HG03520 (cell line): ENCODE results near the gene PPP2R5C.

Source experiments
- ATAC-seq: cut with Tn5 transposase; IDR thresholded peaks from one replicate; pipeline ENCODE4 v1.9.1; 2021; ENCODE audit warnings: mild to moderate bottlenecking, moderate library complexity; ENCODE audit not compliant: unreplicated experiment

PPP2R5C gene

GRCh38 chr14:101812071-101812470 lies 50.6 kb downstream of the PPP2R5C start:
- ATAC-seq = no peak

GRCh38 chr14:101813171-101813759 lies 51.8 kb downstream of the PPP2R5C start:
- ATAC-seq = no peak

DNA sequence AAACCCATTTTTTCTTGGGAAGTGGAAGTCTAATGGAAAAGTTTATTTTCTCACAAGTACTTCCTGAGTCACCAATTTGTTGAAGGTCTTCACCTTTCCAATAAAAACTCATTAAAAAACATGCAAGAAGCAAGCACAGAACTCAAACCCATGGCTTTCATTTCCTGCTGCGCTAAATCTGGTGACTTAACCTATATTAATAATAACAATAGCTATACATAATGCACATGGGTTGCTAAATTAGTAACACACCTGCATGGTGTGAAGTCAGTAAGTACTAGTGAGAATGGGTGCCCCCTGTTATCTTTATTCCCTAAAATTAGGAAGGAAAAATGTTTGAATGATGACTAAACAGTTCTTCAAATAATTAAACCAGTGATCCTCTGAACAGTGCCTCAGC lies 52.3 kb downstream of the PPP2R5C start:
- no peak for ATAC-seq

DNA sequence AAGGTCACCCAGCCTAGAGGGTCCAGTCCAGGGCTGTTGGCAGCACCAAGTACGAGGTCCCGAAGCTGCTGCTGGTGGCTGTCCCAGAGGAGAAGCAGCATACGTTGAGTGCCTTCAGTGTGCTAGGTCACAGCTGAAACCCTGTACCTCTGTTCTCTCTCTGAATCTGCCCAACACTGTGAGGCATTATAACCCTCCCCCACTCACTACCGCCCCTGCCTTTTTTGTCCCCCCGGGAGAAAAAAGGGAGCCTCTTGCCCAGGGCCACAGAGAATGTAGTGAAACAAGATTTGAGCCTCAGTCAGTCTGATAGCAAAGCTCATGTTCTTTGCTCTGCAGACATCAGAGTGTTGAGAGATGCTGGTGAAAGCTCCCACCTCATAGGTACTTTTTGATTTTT lies 53.4 kb downstream of the PPP2R5C start:
- no peak for ATAC-seq

GRCh38 chr14:101815994-101816393 lies 54.5 kb downstream of the PPP2R5C start:
- ATAC-seq = no peak

DNA sequence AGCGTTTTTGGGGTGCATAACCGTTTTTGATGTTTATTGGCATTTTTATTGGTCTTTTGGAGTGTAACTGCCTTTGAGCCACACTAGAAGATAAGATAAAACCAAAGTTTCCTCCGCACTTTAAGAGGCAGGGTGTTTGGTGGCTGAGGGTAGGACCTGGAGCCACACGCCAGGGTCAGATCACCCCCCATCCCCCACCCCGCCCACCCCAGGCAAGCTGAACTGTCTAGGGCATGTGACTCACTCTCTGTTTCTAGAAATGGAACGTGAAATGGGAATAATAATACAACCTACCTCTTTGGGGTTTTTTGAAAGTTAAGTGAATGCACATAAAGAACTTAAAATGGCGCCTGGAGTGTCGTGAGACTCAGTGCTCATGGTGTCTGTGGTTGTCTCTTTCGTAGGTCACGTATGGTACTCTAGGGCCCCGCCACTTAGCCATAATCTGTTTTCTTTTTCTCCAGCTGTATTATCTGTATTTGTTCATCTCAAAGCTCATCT lies 56.0 kb downstream of the PPP2R5C start:
- no peak for ATAC-seq

DNA sequence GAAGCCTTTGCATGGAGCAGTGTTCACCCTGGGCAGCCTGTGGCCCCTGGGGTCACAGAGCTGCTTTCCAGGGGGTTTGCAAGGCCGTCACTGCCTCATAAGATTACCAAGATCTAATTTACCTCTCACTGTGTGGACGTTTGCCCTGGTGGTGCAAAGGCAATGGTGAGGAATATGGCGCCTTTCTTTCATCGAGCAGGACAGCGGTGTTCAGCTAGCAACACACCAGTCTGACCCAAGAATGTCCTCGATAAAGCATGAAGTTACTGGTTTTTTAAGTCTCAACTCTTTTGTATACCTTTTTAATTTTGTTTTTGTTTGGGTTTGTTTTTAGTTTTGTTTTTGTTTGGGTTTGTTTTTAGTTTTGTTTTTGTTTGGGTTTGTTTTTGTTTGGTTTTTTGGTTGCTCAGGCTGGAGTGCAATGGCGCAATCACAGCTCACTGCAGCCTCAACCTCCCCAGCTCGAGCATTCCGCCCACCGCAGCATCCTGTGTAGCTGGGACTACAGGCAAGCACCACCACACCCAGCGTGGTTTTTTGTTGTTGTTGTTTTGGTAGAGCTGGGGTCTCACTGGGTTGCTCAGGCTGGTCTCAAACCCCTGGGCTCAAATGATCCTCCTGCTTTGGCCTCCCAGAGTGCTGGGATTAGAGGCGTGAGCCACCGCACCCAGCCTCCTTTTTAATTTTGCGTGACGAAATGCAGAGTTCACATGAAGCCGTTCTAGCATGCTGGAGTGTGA lies 57.9 kb downstream of the PPP2R5C start:
- no peak for ATAC-seq

GRCh38 chr14:101820283-101820798 lies 58.8 kb downstream of the PPP2R5C start:
- ATAC-seq = no peak

DNA sequence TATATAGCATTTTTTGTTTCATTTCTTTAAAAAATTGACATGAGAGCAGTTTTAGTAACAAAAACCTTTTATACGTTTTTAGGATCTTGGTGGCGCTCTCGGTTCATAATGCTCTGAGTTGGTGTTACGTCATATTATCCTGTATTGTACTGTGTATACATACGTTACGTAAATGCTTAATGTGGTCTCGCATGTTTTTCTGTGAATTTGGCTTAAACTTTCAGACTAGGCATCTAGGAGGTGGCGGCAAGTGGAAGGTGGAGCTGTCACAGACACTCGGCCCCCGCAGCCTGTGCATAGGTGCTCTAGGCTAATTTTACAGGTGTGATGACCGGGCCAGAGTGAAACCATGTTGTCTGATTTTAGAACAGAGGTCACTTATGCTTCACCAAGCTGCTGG lies 60.0 kb downstream of the PPP2R5C start:
- no peak for ATAC-seq

GRCh38 chr14:101823066-101823465 lies 61.6 kb downstream of the PPP2R5C start:
- no peak for ATAC-seq

GRCh38 chr14:101823511-101824120 lies 62.1 kb downstream of the PPP2R5C start:
- ATAC-seq = peak; percentile 37

DNA sequence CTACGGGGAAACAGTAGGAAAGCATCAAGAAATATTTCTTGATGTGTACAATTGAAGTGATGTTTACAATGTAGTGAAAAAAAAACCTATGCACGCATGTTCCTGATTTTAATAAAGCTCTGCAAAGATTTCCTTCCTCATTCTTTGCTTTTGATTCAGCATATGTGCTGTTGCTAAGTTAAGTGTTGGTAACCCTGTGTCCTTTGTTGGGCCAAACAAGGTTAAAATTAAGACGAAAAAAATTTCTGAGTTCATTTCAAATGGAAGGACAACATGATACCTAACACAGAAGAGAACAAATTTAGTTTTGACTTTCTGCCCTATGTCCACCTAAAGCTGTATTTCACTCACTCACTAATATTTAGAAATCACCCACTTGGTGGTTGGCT lies 62.8 kb downstream of the PPP2R5C start:
- ATAC-seq = no peak

DNA sequence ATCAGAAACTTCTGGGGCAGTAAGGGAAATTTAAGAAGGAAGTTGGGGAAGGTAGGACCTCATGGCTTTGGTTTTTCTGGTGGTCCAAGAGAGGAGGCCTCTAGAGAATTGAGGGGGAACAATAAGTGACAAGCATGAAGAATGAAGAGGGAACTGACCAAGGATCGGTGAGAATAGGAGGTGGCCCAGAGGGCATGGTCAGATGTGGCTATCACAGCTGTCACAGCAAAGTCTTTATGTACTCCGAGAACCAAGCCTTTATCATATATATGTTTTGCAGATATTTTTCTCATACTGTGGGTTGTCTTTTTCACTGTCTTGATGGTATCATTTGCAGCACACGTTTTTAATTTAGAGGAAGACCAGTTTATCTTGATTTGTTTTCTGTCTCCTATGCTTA lies 64.3 kb downstream of the PPP2R5C start:
- no peak for ATAC-seq

DNA sequence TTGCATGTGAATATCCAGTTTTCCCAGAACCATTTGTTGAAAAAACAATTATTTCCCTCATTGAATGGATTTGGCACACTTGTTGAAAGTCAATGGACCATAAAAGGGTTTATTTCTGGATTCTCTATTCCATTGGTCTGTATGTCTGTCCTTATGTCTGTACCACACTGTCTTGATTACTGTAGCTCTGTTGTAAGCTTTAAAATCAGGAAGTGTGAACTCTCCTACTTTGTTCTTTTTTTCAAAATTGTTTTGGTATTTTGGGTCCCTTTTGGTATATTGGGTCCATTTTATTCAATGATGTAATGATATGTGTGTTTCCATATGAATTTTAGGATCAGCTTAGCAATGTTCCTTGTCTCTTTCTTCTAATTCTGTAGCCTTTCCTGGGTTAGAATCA lies 64.8 kb downstream of the PPP2R5C start:
- ATAC-seq = no peak

- ATAC-seq = no peak
These were observed 65.8 kb downstream of the PPP2R5C start for GRCh38 chr14:101827286-101827685.

DNA sequence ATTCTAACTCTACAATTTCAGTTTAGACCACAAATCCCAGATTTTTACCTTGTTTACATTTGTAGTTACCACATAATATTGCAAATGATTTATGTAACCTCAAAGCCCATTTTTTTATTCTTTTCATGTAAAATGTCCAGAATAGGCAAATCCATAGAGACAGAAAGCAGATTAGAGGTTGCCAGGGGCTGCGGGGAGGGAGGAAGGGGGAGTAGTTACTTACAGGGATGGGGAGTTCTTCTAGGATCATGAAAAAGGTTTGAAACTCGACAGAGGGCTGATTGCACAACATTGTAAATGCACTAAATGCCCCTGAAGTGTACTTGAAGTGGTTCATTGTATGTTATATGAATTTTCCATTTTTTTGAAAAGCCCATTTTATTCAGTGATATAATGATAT lies 66.5 kb downstream of the PPP2R5C start:
- no peak for ATAC-seq

GRCh38 chr14:101830271-101830670 lies 68.8 kb downstream of the PPP2R5C start:
- no peak for ATAC-seq

- ATAC-seq = no peak
These were observed 71.5 kb downstream of the PPP2R5C start for GRCh38 chr14:101833045-101833444.

DNA sequence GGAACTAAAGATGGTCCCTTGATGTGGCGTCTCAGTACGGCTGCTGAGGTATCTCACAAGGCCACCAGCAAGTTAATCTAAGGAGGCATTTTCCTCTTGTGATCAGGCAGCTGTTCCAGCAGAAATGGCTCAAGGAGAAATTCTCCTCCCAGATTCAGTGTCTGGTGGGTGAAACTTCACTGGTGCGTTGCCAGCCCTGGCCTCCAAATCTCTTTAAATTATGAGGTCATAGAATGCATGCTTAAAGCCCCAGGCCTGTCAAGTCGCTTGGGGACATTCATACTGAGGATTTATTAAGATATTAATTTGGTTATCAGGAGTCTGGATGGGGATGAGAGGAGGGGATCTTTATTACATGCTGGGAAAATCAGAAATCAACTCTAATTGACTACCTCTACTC lies 72.9 kb downstream of the PPP2R5C start:
- no peak for ATAC-seq

GRCh38 chr14:101834800-101835547 lies 73.5 kb downstream of the PPP2R5C start:
- no peak for ATAC-seq

DNA sequence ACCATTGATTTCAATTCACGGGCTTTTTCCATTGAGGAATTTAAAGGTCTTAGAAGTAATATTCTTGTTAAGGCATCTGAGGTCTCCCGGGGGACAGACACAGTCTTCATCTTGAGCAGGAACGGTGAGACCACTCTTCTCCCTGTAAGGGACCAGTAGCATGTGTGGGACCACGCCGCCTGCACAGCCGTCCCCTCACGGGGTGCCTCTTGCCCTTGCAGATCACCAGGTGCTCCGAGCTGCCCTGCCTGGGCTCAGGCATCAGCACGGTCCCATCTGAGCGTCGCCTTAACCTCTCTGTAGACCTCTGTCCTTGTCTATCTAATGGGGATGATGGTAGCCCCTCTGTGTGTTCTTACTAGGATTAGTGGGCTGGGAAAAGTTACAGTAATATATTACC lies 74.1 kb downstream of the PPP2R5C start:
- no peak for ATAC-seq
